Natural killer cell treated with Interleukin-12 subunit alpha and Interleukin-12 subunit beta and Interleukin-15 and Interleukin-18, amount 100 ng/mL, for 72 hours (primary cell): ENCODE results near the gene SLC31A2. TPM values are rescaled to one million over a fixed set of nuclear protein-coding genes. Genes with fewer than 3 reads are reported as not detected.
"Not testable (repeated sequence)": the region's sequence is repeated elsewhere in the genome, so short reads cannot be mapped to it uniquely, and the experiment has no call there.

ENCODE experiments used
- ATAC-seq, 2 donors: fragments of 150-1000 bp; cut with Tn5 transposase in 1 of 2; sonication (Bioruptor Pico), chemical (Tn5 transposase) in 1 of 2; 2 replicates each; pipeline ENCODE4 v1.10.0; 2021
- DNase-seq: peaks from one replicate; pipeline ENCODE4 v3.0.0; 2022; ENCODE audit warnings: low spot score
- H3K27ac Mint-ChIP-seq, 2 donors: 1 replicate in 1 of 2; 2 replicates in 1 of 2; pipeline ENCODE4 v1.8.0; 2022; ENCODE audit warnings: mixed read lengths in 2 of 2, mild to moderate bottlenecking in 1 of 2, moderate library complexity in 1 of 2
- H3K27me3 Mint-ChIP-seq, 2 donors: 1 replicate in 1 of 2; 2 replicates in 1 of 2; pipeline ENCODE4 v1.8.0; 2022; ENCODE audit warnings: mixed read lengths in 2 of 2
- H3K36me3 Mint-ChIP-seq: one replicate; pipeline ENCODE4 v1.8.0; 2022; ENCODE audit warnings: mixed read lengths
- H3K4me1 Mint-ChIP-seq, 2 donors: 1 replicate in 1 of 2; 2 replicates in 1 of 2; pipeline ENCODE4 v1.8.0; 2022; ENCODE audit warnings: low read depth in 2 of 2, mixed read lengths in 2 of 2, mild to moderate bottlenecking in 1 of 2
- H3K4me3 Mint-ChIP-seq: one replicate; pipeline ENCODE4 v1.8.0; 2022; ENCODE audit warnings: mixed read lengths
- H3K9me3 Mint-ChIP-seq: 2 replicates; pipeline ENCODE4 v1.8.0; 2022; ENCODE audit warnings: mixed read lengths
- total RNA-seq, 2 donors: library from RNA; stranded (reverse); gene quantifications; one replicate each; pipeline ENCODE4 v1.2.3, GENCODE V29; 2022

SLC31A2 gene
- total RNA-seq, 2 donors from 2014 or later, result 4.3 to 4.8 TPM

DNA sequence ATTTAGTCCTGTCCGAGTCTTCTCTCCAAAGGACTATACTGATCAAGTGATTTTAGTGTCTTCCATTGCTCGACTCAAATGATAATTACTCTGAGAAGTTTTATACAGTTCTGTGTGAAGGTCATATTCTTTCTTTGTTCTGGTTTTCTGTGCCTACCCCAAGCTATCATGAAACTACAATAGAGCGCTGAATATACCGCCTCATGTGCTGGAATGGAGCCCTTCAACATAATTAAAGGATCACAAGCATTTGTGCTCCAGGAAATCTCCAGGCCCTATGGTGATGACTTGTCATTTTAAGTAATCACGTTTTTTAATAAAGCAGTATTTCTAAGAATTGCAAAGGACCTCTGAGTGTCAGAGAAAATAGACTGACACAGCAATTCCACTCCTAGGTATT lies 10.9 kb upstream of the SLC31A2 start:
- H3K9me3 Mint-ChIP-seq, result no peaks in the 10 kb centered on the region
- H3K36me3 Mint-ChIP-seq, result no peaks in the 10 kb centered on the region
- H3K4me1 Mint-ChIP-seq, result no peaks in the 10 kb centered on the region
- H3K27me3 Mint-ChIP-seq, result peaks cover 22 to 29% of the 10 kb centered on the region in 2 donors
- no peak overlapping the region for H3K27ac Mint-ChIP-seq
- ATAC-seq (no peak), DNase-seq (no peak)
- no peak overlapping the region for H3K4me3 Mint-ChIP-seq

DNA sequence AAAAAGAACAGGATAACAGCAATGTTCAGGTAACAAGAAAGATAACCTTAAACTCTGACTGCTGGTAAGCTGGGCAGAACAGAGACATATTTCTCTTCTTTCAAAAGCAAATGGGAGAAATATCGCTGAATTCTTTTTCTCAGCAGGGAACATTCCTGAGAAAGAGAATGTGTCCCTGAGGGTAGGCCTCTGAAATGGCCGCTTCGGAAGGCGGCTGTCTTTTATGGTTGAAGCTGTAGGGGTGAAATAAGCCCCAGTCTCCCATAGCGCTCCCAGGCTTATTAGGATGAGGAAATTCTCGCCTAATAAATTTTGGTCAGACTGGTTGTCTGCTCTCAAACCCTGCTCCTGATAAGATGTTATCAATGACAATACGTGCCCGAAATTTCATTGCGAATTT lies 9.9 kb upstream of the SLC31A2 start:
- H3K27ac Mint-ChIP-seq, DNase-seq, H3K4me3 Mint-ChIP-seq, H3K9me3 Mint-ChIP-seq, H3K36me3 Mint-ChIP-seq, H3K4me1 Mint-ChIP-seq, ATAC-seq: not testable (repeated sequence)
- peaks cover 21 to 32% of the 10 kb centered on the region in 2 donors for H3K27me3 Mint-ChIP-seq

DNA sequence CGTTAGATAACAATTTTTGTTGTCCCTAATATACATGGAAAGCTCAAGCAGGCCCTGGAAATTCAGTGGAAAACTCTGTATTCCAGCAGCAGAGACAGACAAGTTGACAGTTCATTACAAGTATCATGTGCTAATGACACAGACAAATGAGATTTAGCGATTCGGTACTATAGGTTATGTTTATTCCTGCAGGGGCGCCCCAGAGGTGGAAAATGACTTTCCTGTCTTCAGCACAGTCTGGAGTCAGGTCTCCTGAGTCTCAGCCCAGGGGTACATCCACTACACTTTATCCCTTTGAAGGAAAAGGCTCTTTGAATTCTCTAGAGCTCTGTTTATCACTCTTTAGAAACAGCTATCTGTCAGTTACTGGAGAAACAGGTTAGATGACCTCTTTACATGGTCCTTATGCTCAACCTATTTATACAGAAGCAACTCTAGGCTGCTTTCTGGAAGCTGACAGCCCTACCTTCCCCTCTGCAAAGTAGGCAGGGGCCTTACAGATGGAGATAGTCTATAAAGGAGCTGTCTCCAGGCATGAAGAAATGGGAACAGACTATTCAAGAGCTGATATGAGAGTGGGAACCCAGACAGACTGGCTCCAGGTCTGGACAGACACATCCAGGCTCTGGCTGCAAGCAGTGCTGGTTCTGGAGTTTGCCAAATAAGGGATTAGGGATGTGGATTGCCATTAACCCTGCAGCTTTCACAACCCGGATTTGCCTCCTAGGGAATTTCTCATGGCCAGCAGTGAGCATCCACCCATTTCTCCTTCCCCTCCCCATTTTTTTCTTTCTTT lies 7.2 kb upstream of the SLC31A2 start:
- H3K9me3 Mint-ChIP-seq, result no peaks in the 10 kb centered on the region
- peaks cover 22 to 23% of the 10 kb centered on the region in 2 donors for H3K27me3 Mint-ChIP-seq
- ATAC-seq (no peak), DNase-seq (no peak)
- H3K4me3 Mint-ChIP-seq, result no peak overlapping the region
- H3K27ac Mint-ChIP-seq, result no peak overlapping the region
- H3K36me3 Mint-ChIP-seq, result no peaks in the 10 kb centered on the region
- H3K4me1 Mint-ChIP-seq, result no peaks in the 10 kb centered on the region

DNA sequence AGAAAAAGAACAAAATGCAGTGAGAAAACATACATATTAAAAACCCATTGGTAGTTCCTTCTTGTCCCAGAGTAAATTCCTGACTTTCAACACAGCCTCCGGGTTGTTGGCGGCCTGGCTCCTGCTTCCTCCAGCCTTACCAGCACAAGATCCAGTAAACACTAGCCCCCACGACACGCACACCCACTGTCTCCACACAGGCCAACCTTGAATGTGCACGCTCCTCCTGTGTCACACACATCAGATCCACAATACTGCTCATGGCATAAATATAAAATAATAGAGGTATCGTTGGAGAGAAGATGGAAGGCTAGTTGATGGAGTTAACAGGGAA lies 2.5 kb upstream of the SLC31A2 start:
- ATAC-seq, result no peak
- H3K4me1 Mint-ChIP-seq, result peaks cover 14 to 15% of the 10 kb centered on the region in 2 donors
- no peak for DNase-seq
- peak overlapping the region in 1 of 2 donors; percentile 12 for H3K27ac Mint-ChIP-seq
- no peak overlapping the region for H3K4me3 Mint-ChIP-seq
- no peaks in the 10 kb centered on the region for H3K36me3 Mint-ChIP-seq
- H3K9me3 Mint-ChIP-seq, result no peaks in the 10 kb centered on the region
- H3K27me3 Mint-ChIP-seq, result peaks cover 16 to 17% of the 10 kb centered on the region in 2 donors

DNA sequence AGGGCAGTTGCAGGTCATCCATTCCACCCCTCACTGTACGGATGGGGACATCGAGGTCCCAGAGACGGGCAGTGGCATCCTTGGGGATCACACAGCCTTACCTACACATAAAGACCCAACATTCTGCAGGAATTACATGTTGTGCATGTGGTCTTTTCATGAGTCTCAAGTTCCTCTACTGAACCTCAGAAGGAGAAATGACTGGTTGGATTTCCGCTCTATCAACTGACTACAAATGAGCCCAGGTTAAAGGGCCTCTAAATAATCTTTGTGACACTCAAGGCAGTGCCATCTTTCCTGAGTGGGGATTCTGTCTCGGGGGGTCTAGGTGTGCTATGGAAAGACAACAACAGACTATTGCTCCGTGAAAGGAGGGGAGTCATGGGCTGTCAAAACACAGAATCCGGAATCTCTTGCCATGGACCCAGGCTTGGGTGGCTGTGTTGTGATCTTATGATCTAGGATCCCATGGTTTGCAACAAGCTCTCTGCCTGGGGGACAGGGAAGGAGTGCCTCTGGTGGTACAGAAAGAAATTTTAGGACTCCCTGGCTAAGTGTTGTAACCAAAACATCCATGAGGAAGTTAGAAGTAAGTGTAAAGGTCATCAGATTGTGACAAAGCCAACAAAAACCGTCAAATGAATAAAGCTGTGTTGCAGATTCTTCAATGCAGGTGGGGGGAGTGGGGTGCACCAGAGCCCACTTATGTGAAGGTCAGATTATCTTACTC lies 1.9 kb upstream of the SLC31A2 start:
- peaks cover 16 to 17% of the 10 kb centered on the region in 2 donors for H3K27me3 Mint-ChIP-seq
- no peaks in the 10 kb centered on the region for H3K36me3 Mint-ChIP-seq
- ATAC-seq (no peak), DNase-seq (no peak)
- no peaks in the 10 kb centered on the region for H3K9me3 Mint-ChIP-seq
- H3K27ac Mint-ChIP-seq, result peak overlapping the region in 1 of 2 donors; percentile 12
- peaks cover 14 to 15% of the 10 kb centered on the region in 2 donors for H3K4me1 Mint-ChIP-seq
- no peak overlapping the region for H3K4me3 Mint-ChIP-seq

DNA sequence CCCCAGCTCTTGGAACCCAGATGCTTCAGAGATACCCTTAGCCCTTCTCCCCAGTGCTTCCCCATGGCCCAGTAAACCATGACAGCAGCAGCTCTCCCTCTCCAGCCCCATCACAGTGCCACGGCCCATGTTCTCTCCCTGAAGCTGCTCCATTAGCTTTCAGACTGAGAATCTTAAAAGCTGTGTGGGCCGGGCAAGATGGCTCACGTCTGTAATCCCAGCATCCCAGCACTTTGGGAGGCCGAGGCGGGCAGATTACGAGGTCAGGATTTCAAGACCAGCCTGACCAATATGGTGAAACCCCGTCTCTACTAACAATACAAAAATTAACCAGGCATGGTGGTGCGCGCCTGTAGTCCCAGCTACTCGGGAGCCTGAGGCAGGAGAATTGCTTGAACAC lies 1.2 kb upstream of the SLC31A2 start:
- Mint-ChIP-seq H3K4me1 (peaks cover 14 to 16% of the 10 kb centered on the region in 2 donors), H3K27me3 (peaks cover 13 to 16% of the 10 kb centered on the region in 2 donors)
- H3K27ac Mint-ChIP-seq, H3K9me3 Mint-ChIP-seq, H3K4me3 Mint-ChIP-seq, ATAC-seq, DNase-seq, H3K36me3 Mint-ChIP-seq: not testable (repeated sequence)

DNA sequence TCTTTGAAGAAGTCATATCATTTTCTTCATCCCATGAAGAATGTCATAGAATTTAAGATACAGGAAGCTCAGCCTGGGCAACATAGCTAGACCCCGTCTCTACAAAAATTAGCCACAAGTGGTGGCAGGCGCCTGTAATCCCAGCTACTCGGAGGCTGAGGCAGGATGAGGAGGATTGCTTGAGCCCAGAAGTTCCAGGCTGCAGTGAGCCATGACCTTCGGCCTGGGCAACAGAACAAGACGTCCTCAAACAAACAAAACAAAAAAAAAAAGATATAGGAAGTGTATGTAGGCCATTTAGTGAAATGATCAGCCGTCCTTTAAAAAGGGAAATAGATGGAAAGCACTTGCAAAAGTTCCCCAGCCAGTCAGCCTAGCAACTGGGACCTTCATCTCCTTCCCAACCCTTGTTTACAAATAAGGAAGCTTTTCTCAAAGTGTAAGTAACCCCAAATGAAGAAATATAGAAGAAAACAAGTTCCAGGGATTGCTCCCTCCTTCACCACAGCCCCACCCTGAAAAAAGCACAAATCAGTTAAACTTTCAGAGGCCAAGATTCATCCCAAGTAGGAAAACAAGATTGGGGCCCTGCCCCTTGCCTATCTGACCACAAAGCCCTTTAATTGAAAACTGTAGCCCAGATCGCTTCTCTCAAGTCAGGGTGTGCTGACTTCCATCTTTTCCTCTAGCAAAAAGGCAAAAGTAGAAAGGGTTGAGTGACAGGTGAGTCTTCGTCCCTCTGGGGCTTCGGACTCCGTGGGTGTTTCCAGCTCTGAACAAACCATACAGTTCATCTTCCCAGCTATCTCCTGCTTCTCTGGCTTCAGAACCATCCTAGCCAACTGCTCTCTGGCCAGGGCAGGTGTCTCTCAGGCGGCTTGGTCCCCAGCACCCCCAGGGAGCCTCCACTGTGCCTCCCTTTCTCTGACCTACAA lies 1.2 kb downstream of the SLC31A2 start:
- ATAC-seq, result no peak
- Mint-ChIP-seq H3K27ac (peak overlapping the region in 1 of 2 donors; percentile 58), H3K4me1 (peaks cover 26 to 31% of the 10 kb centered on the region in 2 donors)

DNA sequence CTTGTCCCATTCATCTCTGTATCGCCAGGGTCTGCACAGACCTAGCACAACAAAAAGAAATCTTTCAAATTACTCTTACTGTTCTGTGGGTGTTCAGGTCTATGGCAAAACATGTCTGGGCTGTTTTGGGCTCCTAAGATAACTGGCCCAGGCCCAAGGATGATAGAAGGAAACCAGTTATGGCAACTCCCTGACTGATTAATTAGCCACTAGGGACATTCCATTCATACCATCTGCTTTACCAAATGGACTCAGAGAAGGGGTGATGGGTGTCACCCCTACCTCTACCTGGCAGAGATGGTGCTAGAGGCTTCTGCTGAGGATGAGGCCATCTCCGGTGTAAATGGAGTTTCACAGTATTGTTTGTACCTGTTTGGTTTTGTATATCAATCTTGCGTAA lies 1.9 kb downstream of the SLC31A2 start:
- DNase-seq, result no peak
- Mint-ChIP-seq H3K9me3 (no peaks in the 10 kb centered on the region), H3K27ac (no peak overlapping the region), H3K4me1 (peaks cover 26 to 33% of the 10 kb centered on the region in 2 donors), H3K27me3 (peaks cover 0 to 6% of the 10 kb centered on the region in 2 donors), H3K36me3 (no peaks in the 10 kb centered on the region), H3K4me3 (peak overlapping the region; percentile 76)
- no peak for ATAC-seq

More for the DNA sequence above, 1.2 kb downstream of the SLC31A2 start:
- no peaks in the 10 kb centered on the region for H3K36me3 Mint-ChIP-seq
- no peak for DNase-seq
- H3K27me3 Mint-ChIP-seq, result peaks cover 0 to 6% of the 10 kb centered on the region in 2 donors
- H3K4me3 Mint-ChIP-seq, result peak overlapping the region; percentile 76
- no peaks in the 10 kb centered on the region for H3K9me3 Mint-ChIP-seq

DNA sequence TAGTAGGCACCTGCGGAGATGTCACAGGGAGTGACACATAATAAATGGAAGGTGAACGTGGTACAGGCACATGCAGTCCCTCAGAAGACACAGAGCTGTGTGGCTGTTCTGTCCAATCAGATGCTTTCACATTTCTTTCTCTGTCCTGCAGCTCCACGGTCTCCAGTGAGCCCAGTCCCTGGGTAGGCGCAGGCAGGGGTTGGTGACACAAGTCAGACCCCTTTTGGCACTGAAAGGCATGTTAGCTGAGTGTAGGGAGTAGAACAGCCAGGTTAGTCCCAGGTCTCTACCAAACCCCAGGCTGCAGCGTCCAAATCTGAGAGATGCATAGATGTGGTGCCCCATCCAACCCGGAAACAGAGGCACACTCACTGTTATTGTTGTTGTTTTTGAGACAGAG lies 2.8 kb downstream of the SLC31A2 start:
- peaks cover 0 to 6% of the 10 kb centered on the region in 2 donors for H3K27me3 Mint-ChIP-seq
- no peak overlapping the region for H3K27ac Mint-ChIP-seq
- no peak overlapping the region for H3K4me3 Mint-ChIP-seq
- peaks cover 26 to 33% of the 10 kb centered on the region in 2 donors for H3K4me1 Mint-ChIP-seq
- ATAC-seq (no peak), DNase-seq (no peak)
- no peaks in the 10 kb centered on the region for H3K36me3 Mint-ChIP-seq
- no peaks in the 10 kb centered on the region for H3K9me3 Mint-ChIP-seq

DNA sequence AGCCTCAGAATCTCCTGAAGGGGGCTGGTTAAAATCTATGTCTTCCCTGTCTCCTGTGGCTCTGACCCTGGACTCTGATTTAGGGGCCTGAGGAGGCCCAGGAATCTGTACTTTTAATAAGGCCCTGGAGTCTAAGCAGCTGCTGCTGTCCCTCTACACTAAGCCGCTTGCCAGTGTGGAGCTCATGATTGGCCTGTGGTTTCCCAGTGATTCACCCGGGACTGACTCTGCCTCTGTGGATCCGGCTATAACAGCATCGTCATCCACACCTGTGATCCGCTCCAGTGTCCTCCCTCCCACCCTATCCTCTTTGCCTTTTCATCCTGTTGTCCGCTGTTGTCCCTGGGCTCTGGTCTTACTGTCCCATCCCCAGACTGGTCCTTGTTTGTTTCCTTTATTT lies 3.7 kb downstream of the SLC31A2 start:
- ATAC-seq (no peak), DNase-seq (no peak)
- H3K9me3 Mint-ChIP-seq, result no peaks in the 10 kb centered on the region
- peak overlapping the region in 1 of 2 donors; percentile 50 for H3K27ac Mint-ChIP-seq
- H3K4me1 Mint-ChIP-seq, result peaks cover 26 to 36% of the 10 kb centered on the region in 2 donors
- H3K27me3 Mint-ChIP-seq, result peaks cover 0 to 6% of the 10 kb centered on the region in 2 donors
- H3K36me3 Mint-ChIP-seq, result no peaks in the 10 kb centered on the region
- H3K4me3 Mint-ChIP-seq, result no peak overlapping the region

DNA sequence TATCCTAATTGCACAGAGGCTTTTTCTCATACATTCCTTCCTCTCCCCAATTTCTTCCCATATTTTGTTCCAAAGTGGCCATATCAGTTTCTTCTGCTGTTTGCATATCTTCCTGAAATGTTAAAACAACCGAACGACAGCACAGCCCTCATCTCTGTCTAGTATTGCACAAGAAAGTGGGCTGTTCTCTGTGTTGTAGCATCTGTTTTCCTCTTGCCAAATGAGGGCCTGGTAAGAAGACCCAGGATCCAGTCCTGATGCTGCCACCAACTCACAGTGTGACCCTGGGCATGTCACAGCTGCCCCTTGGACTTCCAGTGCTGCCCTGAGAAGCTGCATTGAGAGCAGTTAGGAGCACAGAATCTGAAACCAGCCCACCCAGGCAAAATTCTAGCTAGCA lies 4.1 kb downstream of the SLC31A2 start:
- DNase-seq (no peak), ATAC-seq (no peak)
- Mint-ChIP-seq H3K9me3 (no peaks in the 10 kb centered on the region), H3K27me3 (peaks cover 0 to 6% of the 10 kb centered on the region in 2 donors), H3K4me3 (no peak overlapping the region), H3K36me3 (no peaks in the 10 kb centered on the region), H3K27ac (peak overlapping the region in 1 of 2 donors; percentile 50), H3K4me1 (peaks cover 26 to 36% of the 10 kb centered on the region in 2 donors)

DNA sequence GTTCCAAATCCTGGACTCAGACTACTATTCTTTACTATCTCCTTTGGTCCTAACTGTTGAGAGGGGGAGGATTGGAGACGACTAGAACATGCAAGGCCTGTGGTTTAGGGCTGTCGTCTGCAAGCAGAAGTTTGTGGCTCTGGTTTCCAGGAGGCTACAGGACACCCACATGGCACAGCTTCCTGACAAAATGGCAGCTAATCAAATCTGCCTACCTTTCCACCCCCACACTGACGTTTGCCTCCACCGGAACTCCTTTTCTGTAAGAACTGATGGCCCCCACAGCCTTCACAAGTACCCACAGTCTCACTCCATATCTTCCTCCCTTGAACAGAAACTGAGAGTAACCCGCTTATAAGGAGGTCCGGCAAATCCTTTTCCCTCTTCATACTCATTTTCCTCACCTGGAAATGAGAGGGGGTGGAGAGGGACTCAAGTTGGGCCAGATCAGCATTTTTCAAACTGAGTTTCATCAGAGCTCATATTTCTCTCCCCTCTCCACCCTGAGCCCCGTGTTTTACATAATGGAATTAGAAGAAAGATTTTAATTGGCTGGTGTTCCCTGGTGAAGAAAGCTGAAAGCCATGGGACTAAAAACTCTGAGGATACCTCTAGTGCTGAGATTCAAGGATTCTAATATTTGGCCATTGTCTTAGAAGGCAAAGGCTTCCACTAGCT lies 5.2 kb downstream of the SLC31A2 start:
- Mint-ChIP-seq H3K27ac (peak overlapping the region; percentile 32 to 50), H3K36me3 (no peaks in the 10 kb centered on the region), H3K4me1 (peaks cover 26 to 36% of the 10 kb centered on the region in 2 donors), H3K9me3 (no peaks in the 10 kb centered on the region), H3K27me3 (peaks cover 0 to 6% of the 10 kb centered on the region in 2 donors), H3K4me3 (peak overlapping the region; percentile 15)
- no peak for DNase-seq
- peak in 1 of 2 donors; percentile 11 for ATAC-seq

DNA sequence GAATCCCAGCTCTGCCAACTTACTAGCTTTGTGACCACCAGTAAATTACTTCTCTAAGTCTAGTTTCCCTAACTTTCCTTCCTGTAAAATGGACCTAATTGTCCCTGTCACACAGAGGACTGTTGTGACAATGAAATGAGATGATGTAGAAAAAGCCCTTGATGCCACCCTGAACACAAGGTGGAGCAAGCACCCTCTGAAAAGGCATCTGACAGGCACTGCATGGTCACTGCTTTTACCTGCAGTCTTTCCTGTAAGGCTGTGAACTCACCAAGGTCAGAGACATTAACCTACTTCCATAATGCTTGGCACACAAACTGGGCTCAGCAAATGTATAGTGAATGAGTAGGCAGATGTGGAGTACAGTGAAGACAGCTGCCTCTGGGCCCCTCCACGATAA lies 6.1 kb downstream of the SLC31A2 start:
- Mint-ChIP-seq H3K4me1 (peaks cover 20 to 30% of the 10 kb centered on the region in 2 donors), H3K36me3 (no peaks in the 10 kb centered on the region), H3K4me3 (no peak overlapping the region), H3K27me3 (peaks cover 0 to 3% of the 10 kb centered on the region in 2 donors), H3K9me3 (no peaks in the 10 kb centered on the region), H3K27ac (no peak overlapping the region)
- DNase-seq (no peak), ATAC-seq (no peak)
